ENCODE results near the gene PARP6. TPM values are rescaled to one million over a fixed set of nuclear protein-coding genes. Genes with fewer than 3 reads are reported as not detected.

PARP6 gene
- total and polyA plus RNA-seq, 4 donors = 4.3 to 15.3 (median 9.3) TPM

DNA sequence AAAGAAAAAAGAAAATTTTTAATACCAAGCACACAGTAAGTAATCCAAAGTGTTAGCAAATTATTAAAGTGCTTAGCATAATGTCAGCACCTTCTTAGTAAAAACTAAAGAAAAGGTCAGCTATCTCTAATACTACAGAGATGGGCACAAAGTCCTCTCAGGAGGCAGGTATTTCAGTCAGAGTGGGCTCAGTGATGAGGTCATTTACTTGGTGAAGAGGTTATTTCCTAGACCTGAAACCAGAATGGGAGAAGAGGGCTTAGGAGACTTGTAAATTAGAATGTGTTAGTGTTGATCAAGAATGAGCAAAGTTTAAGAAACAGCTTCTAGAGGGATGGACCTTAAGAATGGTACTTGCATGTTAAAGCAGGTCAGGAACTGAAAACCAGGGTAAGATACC is 32.7 kb downstream of the PARP6 start:
- Histone ChIP-seq H3K27ac (ENCODE audit: low read depth in 1 of 2, low read length in 2 of 2) (no peak overlapping the region), H3K9me3 (ENCODE audit: control insufficient read depth in 4 of 4, low read length in 3 of 4) (no peaks in the 10 kb centered on the region), H3K36me3 (ENCODE audit: control insufficient read depth in 4 of 4, insufficient read depth in 3 of 4, low read depth in 1 of 4, low read length in 3 of 4) (peaks cover 2 to 33% (median 12%) of the 10 kb centered on the region in 4 donors), H3K4me3 (ENCODE audit: low read depth in 1 of 3, low read length in 3 of 3) (no peak overlapping the region), H3K4me1 (ENCODE audit: control insufficient read depth in 4 of 4, insufficient read depth in 4 of 4, low read length in 3 of 4) (no peaks in the 10 kb centered on the region), H3K27me3 (ENCODE audit: control insufficient read depth in 4 of 4, insufficient read depth in 4 of 4, low read length in 3 of 4) (no peaks in the 10 kb centered on the region), H3K9ac (ENCODE audit: low read depth in 1 of 2, low read length in 2 of 2) (no peak overlapping the region)
- DNase-seq (ENCODE audit: low spot score) = no peak
- no peak for TF ChIP-seq RXRA (IDR thresholded peaks at IDR 0.05)
- no peak for TF ChIP-seq FOXA1 (IDR thresholded peaks at IDR 0.05)
- no peak for TF ChIP-seq HNF4G (IDR thresholded peaks at IDR 0.05)

GRCh38 chr15:72238586-72238985 is 33.8 kb downstream of the PARP6 start:
- 98% methylated on average over 3 of the region's 3 CpGs for WGBS
- Histone ChIP-seq H3K27ac (ENCODE audit: low read depth in 1 of 2, low read length in 2 of 2) (no peak overlapping the region), H3K4me1 (ENCODE audit: control insufficient read depth in 4 of 4, insufficient read depth in 4 of 4, low read length in 3 of 4) (no peaks in the 10 kb centered on the region), H3K9me3 (ENCODE audit: control insufficient read depth in 4 of 4, low read length in 3 of 4) (no peaks in the 10 kb centered on the region), H3K36me3 (ENCODE audit: control insufficient read depth in 4 of 4, insufficient read depth in 3 of 4, low read depth in 1 of 4, low read length in 3 of 4) (peaks cover 2 to 24% (median 10%) of the 10 kb centered on the region in 4 donors), H3K4me3 (ENCODE audit: low read depth in 1 of 3, low read length in 3 of 3) (no peak overlapping the region), H3K27me3 (ENCODE audit: control insufficient read depth in 4 of 4, insufficient read depth in 4 of 4, low read length in 3 of 4) (no peaks in the 10 kb centered on the region), H3K9ac (ENCODE audit: low read depth in 1 of 2, low read length in 2 of 2) (no peak overlapping the region)
- TF ChIP-seq RAD21 (IDR thresholded peaks at IDR 0.05) = no peak
- TF ChIP-seq FOXA2 (IDR thresholded peaks at IDR 0.05) = no peak
- TF ChIP-seq YY1 (IDR thresholded peaks at IDR 0.05) = no peak
- DNase-seq (ENCODE audit: low spot score) = no peak

GRCh38 chr15:72237853-72238224 is 34.5 kb downstream of the PARP6 start:
- Histone ChIP-seq H3K27ac (ENCODE audit: low read depth in 1 of 2, low read length in 2 of 2) (no peak overlapping the region), H3K9ac (ENCODE audit: low read depth in 1 of 2, low read length in 2 of 2) (no peak overlapping the region), H3K9me3 (ENCODE audit: control insufficient read depth in 4 of 4, low read length in 3 of 4) (no peaks in the 10 kb centered on the region), H3K36me3 (ENCODE audit: control insufficient read depth in 4 of 4, insufficient read depth in 3 of 4, low read depth in 1 of 4, low read length in 3 of 4) (peaks cover 2 to 20% (median 9%) of the 10 kb centered on the region in 4 donors), H3K4me3 (ENCODE audit: low read depth in 1 of 3, low read length in 3 of 3) (no peak overlapping the region), H3K27me3 (ENCODE audit: control insufficient read depth in 4 of 4, insufficient read depth in 4 of 4, low read length in 3 of 4) (no peaks in the 10 kb centered on the region), H3K4me1 (ENCODE audit: control insufficient read depth in 4 of 4, insufficient read depth in 4 of 4, low read length in 3 of 4) (no peaks in the 10 kb centered on the region)
- WGBS = 95% methylated on average over 1 of the region's 1 CpG
- no peak for TF ChIP-seq YY1 (IDR thresholded peaks at IDR 0.05)
- no peak for TF ChIP-seq HNF4A (conservative IDR thresholded peaks at IDR 0.05)
- DNase-seq (ENCODE audit: low spot score) = no peak

DNA sequence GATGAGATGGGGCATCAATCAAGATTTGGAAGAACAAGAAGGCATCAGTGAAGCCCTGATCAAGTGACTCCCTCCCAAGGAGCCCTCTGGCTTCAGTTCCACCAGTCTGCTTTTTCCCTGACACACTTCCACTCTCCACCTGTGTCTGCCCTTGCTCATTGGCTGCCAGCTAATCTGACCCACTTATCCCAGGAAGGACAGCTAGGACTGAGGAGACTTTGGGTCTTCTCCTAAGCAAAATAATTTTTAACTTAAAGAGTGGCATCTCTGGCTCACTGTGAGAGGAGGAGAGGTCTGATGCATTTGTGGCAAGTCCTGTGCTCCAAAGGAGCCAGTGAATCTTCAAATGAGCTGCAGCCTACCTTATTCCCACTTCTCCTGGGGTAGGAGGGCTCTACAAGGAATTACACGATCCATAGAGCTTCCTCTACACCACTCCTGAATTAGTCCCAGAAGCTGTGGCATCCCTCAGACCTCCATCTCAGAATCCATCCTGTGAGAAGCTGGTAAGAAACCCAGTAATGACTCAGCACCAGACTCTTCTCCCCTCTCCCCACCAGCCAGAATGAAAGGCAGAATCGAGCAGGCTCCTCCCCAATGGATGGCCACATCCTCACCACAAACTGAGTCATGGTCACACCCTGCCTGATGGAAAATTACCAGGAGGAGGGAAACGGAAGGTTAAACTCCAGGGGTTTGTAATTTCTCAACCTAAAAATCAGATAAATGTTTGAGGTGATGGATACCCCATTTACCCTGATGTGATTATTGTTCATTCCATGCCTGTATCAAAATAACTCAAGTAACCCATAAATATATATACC is 35.1 kb downstream of the PARP6 start:
- Histone ChIP-seq H3K9me3 (ENCODE audit: control insufficient read depth in 4 of 4, low read length in 3 of 4) (no peaks in the 10 kb centered on the region), H3K27me3 (ENCODE audit: control insufficient read depth in 4 of 4, insufficient read depth in 4 of 4, low read length in 3 of 4) (no peaks in the 10 kb centered on the region), H3K27ac (ENCODE audit: low read depth in 1 of 2, low read length in 2 of 2) (no peak overlapping the region), H3K4me1 (ENCODE audit: control insufficient read depth in 4 of 4, insufficient read depth in 4 of 4, low read length in 3 of 4) (no peaks in the 10 kb centered on the region), H3K36me3 (ENCODE audit: control insufficient read depth in 4 of 4, insufficient read depth in 3 of 4, low read depth in 1 of 4, low read length in 3 of 4) (peaks cover 2 to 14% (median 6%) of the 10 kb centered on the region in 4 donors), H3K4me3 (ENCODE audit: low read depth in 1 of 3, low read length in 3 of 3) (no peak overlapping the region), H3K9ac (ENCODE audit: low read depth in 1 of 2, low read length in 2 of 2) (no peak overlapping the region)
- no peak for TF ChIP-seq ZBTB33 (IDR thresholded peaks at IDR 0.05)
- no peak for TF ChIP-seq RXRA (IDR thresholded peaks at IDR 0.05)
- TF ChIP-seq, protein P1, sequence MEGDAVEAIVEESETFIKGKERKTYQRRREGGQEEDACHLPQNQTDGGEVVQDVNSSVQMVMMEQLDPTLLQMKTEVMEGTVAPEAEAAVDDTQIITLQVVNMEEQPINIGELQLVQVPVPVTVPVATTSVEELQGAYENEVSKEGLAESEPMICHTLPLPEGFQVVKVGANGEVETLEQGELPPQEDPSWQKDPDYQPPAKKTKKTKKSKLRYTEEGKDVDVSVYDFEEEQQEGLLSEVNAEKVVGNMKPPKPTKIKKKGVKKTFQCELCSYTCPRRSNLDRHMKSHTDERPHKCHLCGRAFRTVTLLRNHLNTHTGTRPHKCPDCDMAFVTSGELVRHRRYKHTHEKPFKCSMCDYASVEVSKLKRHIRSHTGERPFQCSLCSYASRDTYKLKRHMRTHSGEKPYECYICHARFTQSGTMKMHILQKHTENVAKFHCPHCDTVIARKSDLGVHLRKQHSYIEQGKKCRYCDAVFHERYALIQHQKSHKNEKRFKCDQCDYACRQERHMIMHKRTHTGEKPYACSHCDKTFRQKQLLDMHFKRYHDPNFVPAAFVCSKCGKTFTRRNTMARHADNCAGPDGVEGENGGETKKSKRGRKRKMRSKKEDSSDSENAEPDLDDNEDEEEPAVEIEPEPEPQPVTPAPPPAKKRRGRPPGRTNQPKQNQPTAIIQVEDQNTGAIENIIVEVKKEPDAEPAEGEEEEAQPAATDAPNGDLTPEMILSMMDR (IDR thresholded peaks at IDR 0.05; ENCODE audit: low read depth, low read length, missing input control) = no peak
- TF ChIP-seq EGR1 (IDR thresholded peaks at IDR 0.05; ENCODE audit: low read depth in 2 of 2) = no peak
- no peak for TF ChIP-seq GABPA (IDR thresholded peaks at IDR 0.05 in 1 of 2, conservative IDR thresholded peaks at IDR 0.05 in 1 of 2)
- no peak for TF ChIP-seq FOXA1 (IDR thresholded peaks at IDR 0.05)
- TF ChIP-seq HNF4G (IDR thresholded peaks at IDR 0.05) = no peak
- TF ChIP-seq FOXA2 (IDR thresholded peaks at IDR 0.05) = no peak
- TF ChIP-seq, protein P2, sequence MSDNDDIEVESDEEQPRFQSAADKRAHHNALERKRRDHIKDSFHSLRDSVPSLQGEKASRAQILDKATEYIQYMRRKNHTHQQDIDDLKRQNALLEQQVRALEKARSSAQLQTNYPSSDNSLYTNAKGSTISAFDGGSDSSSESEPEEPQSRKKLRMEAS (IDR thresholded peaks at IDR 0.05) = no peak
- TF ChIP-seq NR2F2 (IDR thresholded peaks at IDR 0.05) = no peak
- no peak for TF ChIP-seq JUND (IDR thresholded peaks at IDR 0.05)
- TF ChIP-seq SP1 (IDR thresholded peaks at IDR 0.05) = no peak
- TF ChIP-seq RAD21 (IDR thresholded peaks at IDR 0.05) = no peak
- TF ChIP-seq HNF4A (conservative IDR thresholded peaks at IDR 0.05) = no peak
- TF ChIP-seq, protein P3, sequence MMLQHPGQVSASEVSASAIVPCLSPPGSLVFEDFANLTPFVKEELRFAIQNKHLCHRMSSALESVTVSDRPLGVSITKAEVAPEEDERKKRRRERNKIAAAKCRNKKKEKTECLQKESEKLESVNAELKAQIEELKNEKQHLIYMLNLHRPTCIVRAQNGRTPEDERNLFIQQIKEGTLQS (IDR thresholded peaks at IDR 0.05) = no peak
- DNase-seq (ENCODE audit: low spot score) = no peak
- WGBS = 69% methylated on average over 3 of the region's 3 CpGs

All from liver (tissue), 9 donors.